Stimulated activated CD8-positive, alpha-beta memory T cell treated with anti-CD3 and anti-CD28 coated beads, Interleukin-4, amount 100 ng/mL, for 24 hours (primary cell): ENCODE results near the gene SAXO2.
"Not testable (repeated sequence)": the region's sequence is repeated elsewhere in the genome, so short reads cannot be mapped to it uniquely, and the experiment has no call there.

ENCODE experiments used
- DNase-seq: peaks from one replicate; pipeline ENCODE4 v3.0.0-alpha.2; 2020; ENCODE audit warnings: low read depth

SAXO2 gene

GRCh38 chr15:82286475-82286874 is 23.9 kb downstream of the SAXO2 start:
- DNase-seq = not testable (repeated sequence)

- not testable (repeated sequence) for DNase-seq
These were observed 25.6 kb downstream of the SAXO2 start for GRCh38 chr15:82288202-82288601.

GRCh38 chr15:82292271-82292670 is 29.7 kb downstream of the SAXO2 start:
- no peak for DNase-seq

GRCh38 chr15:82294061-82294690 is 31.6 kb downstream of the SAXO2 start:
- no peak for DNase-seq

- DNase-seq = no peak
These were observed 34.9 kb downstream of the SAXO2 start for GRCh38 chr15:82297546-82297945.

- no peak for DNase-seq
These were observed 35.4 kb downstream of the SAXO2 start for GRCh38 chr15:82298032-82298431.

GRCh38 chr15:82298520-82298919 is 35.9 kb downstream of the SAXO2 start:
- peak; percentile 42 for DNase-seq

- DNase-seq = not testable (repeated sequence)
These were observed 36.9 kb downstream of the SAXO2 start for GRCh38 chr15:82299511-82299914.

GRCh38 chr15:82300326-82300725 is 37.7 kb downstream of the SAXO2 start:
- not testable (repeated sequence) for DNase-seq

- no peak for DNase-seq
These were observed 38.3 kb downstream of the SAXO2 start for GRCh38 chr15:82300883-82301282.

GRCh38 chr15:82301296-82302016 is 38.8 kb downstream of the SAXO2 start:
- no peak for DNase-seq

- DNase-seq = no peak
These were observed 41.5 kb downstream of the SAXO2 start for GRCh38 chr15:82303956-82304777.

GRCh38 chr15:82304778-82305090 is 42.1 kb downstream of the SAXO2 start:
- DNase-seq = no peak

- no peak for DNase-seq
These were observed 43.0 kb downstream of the SAXO2 start for GRCh38 chr15:82305621-82306048.

GRCh38 chr15:82306791-82307713 is 44.4 kb downstream of the SAXO2 start:
- no peak for DNase-seq

- DNase-seq = no peak
These were observed 45.1 kb downstream of the SAXO2 start for GRCh38 chr15:82307714-82308081.

- DNase-seq = no peak
These were observed 47.2 kb downstream of the SAXO2 start for GRCh38 chr15:82309802-82310201.

GRCh38 chr15:82311321-82311720 is 48.7 kb downstream of the SAXO2 start:
- DNase-seq = not testable (repeated sequence)

- no peak for DNase-seq
These were observed 50.1 kb downstream of the SAXO2 start for GRCh38 chr15:82312586-82313349.

- DNase-seq = no peak
These were observed 50.8 kb downstream of the SAXO2 start for GRCh38 chr15:82313446-82313845.
